HTERT RPE-1 (cell line): ENCODE results near the gene ZNF385A.

Experiments used
- in situ Hi-C: fragments of 300-500 bp; cut with MboI; formaldehyde crosslinking; loops from 4 replicates; pipeline ENCODE4 v1.14.3; 2020; ENCODE audit warnings: low sequenced_read_pairs

The ZNF385A gene

GRCh38 chr12:54394281-54394719 is 9.8 kb upstream of the ZNF385A start:
- in situ Hi-C loops, result no loop called here

GRCh38 chr12:54393743-54394142 is 9.2 kb upstream of the ZNF385A start:
- in situ Hi-C loops, result no loop called here

- in situ Hi-C loops, result no loop called here
Observed at GRCh38 chr12:54393207-54393609, 8.7 kb upstream of the ZNF385A start.

- in situ Hi-C loops, result no loop called here
Observed at GRCh38 chr12:54392485-54393206, 8.1 kb upstream of the ZNF385A start.

GRCh38 chr12:54390668-54391551 is 6.4 kb upstream of the ZNF385A start:
- in situ Hi-C loops, result no loop called here

- in situ Hi-C loops, result no loop called here
Observed at GRCh38 chr12:54390176-54390667, 5.7 kb upstream of the ZNF385A start.

GRCh38 chr12:54389607-54390175 is 5.2 kb upstream of the ZNF385A start:
- in situ Hi-C loops, result no loop called here

- in situ Hi-C loops, result no loop called here
Observed at GRCh38 chr12:54389134-54389508, 4.6 kb upstream of the ZNF385A start.

- in situ Hi-C loops, result no loop called here
Observed at GRCh38 chr12:54388237-54389133, 4.0 kb upstream of the ZNF385A start.

GRCh38 chr12:54387114-54387467 is 2.6 kb upstream of the ZNF385A start:
- in situ Hi-C loops, result no loop called here

GRCh38 chr12:54386403-54387113 is 2.0 kb upstream of the ZNF385A start:
- in situ Hi-C loops, result no loop called here

- in situ Hi-C loops, result no loop called here
Observed at GRCh38 chr12:54385251-54385914, 850 bp upstream of the ZNF385A start.

- in situ Hi-C loops, result no loop called here
Observed at GRCh38 chr12:54383041-54383609, 1.4 kb downstream of the ZNF385A start.

- in situ Hi-C loops, result no loop called here
Observed at GRCh38 chr12:54381136-54381535, 3.4 kb downstream of the ZNF385A start.

GRCh38 chr12:54379398-54380201 is 4.9 kb downstream of the ZNF385A start:
- in situ Hi-C loops, result no loop called here

- in situ Hi-C loops, result no loop called here
Observed at GRCh38 chr12:54378796-54379397, 5.6 kb downstream of the ZNF385A start.

GRCh38 chr12:54377797-54378515 is 6.6 kb downstream of the ZNF385A start:
- in situ Hi-C loops, result no loop called here
